Measurements from ENCODE around the gene CIART.

CIART gene

GRCh38 chr1:150268705-150269403 lies 13.5 kb upstream of the CIART start, which contains the start of gene APH1A:
TSS of gene APH1A (minus strand) at chr1:150269016. CDS start at chr1:150268810, 206 bp downstream.
- no peaks in the 10 kb centered on the region for H3K27me3 ChIP-seq (ENCODE audit: control insufficient read depth, insufficient read depth, low read length)
- peaks cover 12% of the 10 kb centered on the region for H3K36me3 ChIP-seq (ENCODE audit: control insufficient read depth, insufficient read depth, low read length)
- peaks cover 12% of the 10 kb centered on the region for H3K4me1 ChIP-seq (ENCODE audit: control insufficient read depth, insufficient read depth, low read length)
- H3K9ac ChIP-seq (ENCODE audit: low read length), result peak within 1 kb of the TSS; percentile 95
- H3K27ac ChIP-seq (ENCODE audit: low read depth, low read length), result peak within 1 kb of the TSS; percentile 94
- H3K4me3 ChIP-seq (ENCODE audit: low read length), result peak within 1 kb of the TSS; percentile 95

- H3K27me3 ChIP-seq (ENCODE audit: control insufficient read depth, insufficient read depth, low read length), result no peaks in the 10 kb centered on the region
- H3K9ac ChIP-seq (ENCODE audit: low read length), result no peak overlapping the region
- H3K4me1 ChIP-seq (ENCODE audit: control insufficient read depth, insufficient read depth, low read length), result peaks cover 12% of the 10 kb centered on the region
- peaks cover 12% of the 10 kb centered on the region for H3K36me3 ChIP-seq (ENCODE audit: control insufficient read depth, insufficient read depth, low read length)
- H3K27ac ChIP-seq (ENCODE audit: low read depth, low read length), result peak overlapping the region; percentile 94
- peak overlapping the region; percentile 95 for H3K4me3 ChIP-seq (ENCODE audit: low read length)
Observed at GRCh38 chr1:150269451-150269850, 12.9 kb upstream of the CIART start.

GRCh38 chr1:150271291-150271959 lies 10.9 kb upstream of the CIART start:
- no peak overlapping the region for H3K27ac ChIP-seq (ENCODE audit: low read depth, low read length)
- H3K27me3 ChIP-seq (ENCODE audit: control insufficient read depth, insufficient read depth, low read length), result no peaks in the 10 kb centered on the region
- H3K4me1 ChIP-seq (ENCODE audit: control insufficient read depth, insufficient read depth, low read length), result peaks cover 12% of the 10 kb centered on the region

GRCh38 chr1:150273311-150273710 lies 9.0 kb upstream of the CIART start:
- H3K9ac ChIP-seq (ENCODE audit: low read length), result no peak overlapping the region
- H3K4me3 ChIP-seq (ENCODE audit: low read length), result peak overlapping the region; percentile 3
- no peaks in the 10 kb centered on the region for H3K27me3 ChIP-seq (ENCODE audit: control insufficient read depth, insufficient read depth, low read length)
- H3K27ac ChIP-seq (ENCODE audit: low read depth, low read length), result no peak overlapping the region
- H3K36me3 ChIP-seq (ENCODE audit: control insufficient read depth, insufficient read depth, low read length), result no peaks in the 10 kb centered on the region
- H3K4me1 ChIP-seq (ENCODE audit: control insufficient read depth, insufficient read depth, low read length), result peaks cover 3% of the 10 kb centered on the region

More at GRCh38 chr1:150271291-150271959, 10.9 kb upstream of the CIART start:
- Histone ChIP-seq H3K36me3 (ENCODE audit: control insufficient read depth, insufficient read depth, low read length) (peaks cover 5% of the 10 kb centered on the region), H3K9ac (ENCODE audit: low read length) (no peak overlapping the region), H3K4me3 (ENCODE audit: low read length) (no peak overlapping the region)

- H3K36me3 ChIP-seq (ENCODE audit: control insufficient read depth, insufficient read depth, low read length), result no peaks in the 10 kb centered on the region
- H3K27me3 ChIP-seq (ENCODE audit: control insufficient read depth, insufficient read depth, low read length), result no peaks in the 10 kb centered on the region
- H3K27ac ChIP-seq (ENCODE audit: low read depth, low read length), result peak overlapping the region; percentile 94
- H3K4me1 ChIP-seq (ENCODE audit: control insufficient read depth, insufficient read depth, low read length), result peaks cover 10% of the 10 kb centered on the region
- peak overlapping the region; percentile 38 for H3K9ac ChIP-seq (ENCODE audit: low read length)
- H3K4me3 ChIP-seq (ENCODE audit: low read length), result no peak overlapping the region
Observed at GRCh38 chr1:150280138-150280707, 2.1 kb upstream of the CIART start.

DNA sequence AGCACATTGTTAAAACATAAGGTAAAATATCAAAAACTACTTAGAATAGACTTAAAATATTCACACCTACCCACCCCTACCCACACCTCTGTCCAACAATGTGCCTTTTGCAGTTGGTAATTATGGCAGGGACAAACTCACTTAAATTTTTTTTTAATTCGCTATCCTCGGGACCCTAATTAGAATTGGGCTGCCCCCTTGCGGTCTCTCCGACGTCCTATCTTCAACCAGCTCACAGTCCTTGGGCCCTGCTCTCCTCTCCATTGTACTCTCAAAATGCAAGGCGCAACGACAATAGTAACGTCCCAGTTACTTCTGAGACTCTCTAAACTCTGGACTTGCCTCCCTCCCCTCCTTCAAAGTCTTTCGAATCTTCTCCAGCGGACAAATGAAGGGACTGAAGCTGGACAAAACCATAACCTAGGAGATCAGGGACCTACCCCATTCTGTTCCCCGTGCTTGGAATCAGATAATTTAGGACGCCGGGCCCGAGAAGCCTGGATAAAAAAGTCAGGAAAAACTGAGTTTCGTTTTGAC lies 1.1 kb upstream of the CIART start:
- Histone ChIP-seq H3K4me1 (ENCODE audit: control insufficient read depth, insufficient read depth, low read length) (peaks cover 10% of the 10 kb centered on the region), H3K4me3 (ENCODE audit: low read length) (peak overlapping the region; percentile 82)

DNA sequence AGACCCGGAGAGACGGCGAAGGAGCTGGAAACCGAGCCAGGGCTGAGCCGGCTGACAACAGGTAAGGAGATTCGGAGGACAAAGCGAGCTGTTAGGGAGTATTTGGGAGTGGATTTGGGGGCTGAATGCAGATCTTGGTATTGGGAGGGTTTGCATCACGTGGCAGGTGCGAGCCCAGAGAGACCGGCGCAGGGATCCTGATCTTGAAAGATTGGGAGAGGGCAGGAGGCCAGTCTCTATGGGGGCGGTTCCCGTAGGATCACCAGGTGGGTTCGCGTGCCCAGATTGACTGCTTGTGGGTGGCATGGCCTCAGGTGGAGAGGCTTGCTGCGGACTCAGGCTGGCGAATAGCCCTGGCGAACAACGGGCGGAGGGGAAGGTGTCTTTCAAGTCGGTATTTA lies 204 bp downstream of the CIART start:
- Histone ChIP-seq H3K9ac (ENCODE audit: low read length) (peak overlapping the region; percentile 16), H3K27ac (ENCODE audit: low read depth, low read length) (peak overlapping the region; percentile 85), H3K4me3 (ENCODE audit: low read length) (peak overlapping the region; percentile 82), H3K27me3 (ENCODE audit: control insufficient read depth, insufficient read depth, low read length) (no peaks in the 10 kb centered on the region), H3K4me1 (ENCODE audit: control insufficient read depth, insufficient read depth, low read length) (peaks cover 10% of the 10 kb centered on the region), H3K36me3 (ENCODE audit: control insufficient read depth, insufficient read depth, low read length) (no peaks in the 10 kb centered on the region)

More for the DNA sequence above, 1.1 kb upstream of the CIART start:
- H3K27me3 ChIP-seq (ENCODE audit: control insufficient read depth, insufficient read depth, low read length), result no peaks in the 10 kb centered on the region
- no peaks in the 10 kb centered on the region for H3K36me3 ChIP-seq (ENCODE audit: control insufficient read depth, insufficient read depth, low read length)
- H3K9ac ChIP-seq (ENCODE audit: low read length), result peak overlapping the region; percentile 51
- H3K27ac ChIP-seq (ENCODE audit: low read depth, low read length), result peak overlapping the region; percentile 94

- Histone ChIP-seq H3K9ac (ENCODE audit: low read length) (no peak overlapping the region), H3K27me3 (ENCODE audit: control insufficient read depth, insufficient read depth, low read length) (no peaks in the 10 kb centered on the region), H3K36me3 (ENCODE audit: control insufficient read depth, insufficient read depth, low read length) (no peaks in the 10 kb centered on the region), H3K4me1 (ENCODE audit: control insufficient read depth, insufficient read depth, low read length) (peaks cover 10% of the 10 kb centered on the region), H3K27ac (ENCODE audit: low read depth, low read length) (peak overlapping the region; percentile 85), H3K4me3 (ENCODE audit: low read length) (peak overlapping the region; percentile 82)
Observed at GRCh38 chr1:150283260-150283659, 906 bp downstream of the CIART start.

- no peak overlapping the region for H3K27ac ChIP-seq (ENCODE audit: low read depth, low read length)
- H3K36me3 ChIP-seq (ENCODE audit: control insufficient read depth, insufficient read depth, low read length), result no peaks in the 10 kb centered on the region
- peaks cover 2% of the 10 kb centered on the region for H3K4me1 ChIP-seq (ENCODE audit: control insufficient read depth, insufficient read depth, low read length)
- no peak overlapping the region for H3K9ac ChIP-seq (ENCODE audit: low read length)
- no peaks in the 10 kb centered on the region for H3K27me3 ChIP-seq (ENCODE audit: control insufficient read depth, insufficient read depth, low read length)
- no peak overlapping the region for H3K4me3 ChIP-seq (ENCODE audit: low read length)
Observed at GRCh38 chr1:150288382-150288781, 6.0 kb downstream of the CIART start.

DNA sequence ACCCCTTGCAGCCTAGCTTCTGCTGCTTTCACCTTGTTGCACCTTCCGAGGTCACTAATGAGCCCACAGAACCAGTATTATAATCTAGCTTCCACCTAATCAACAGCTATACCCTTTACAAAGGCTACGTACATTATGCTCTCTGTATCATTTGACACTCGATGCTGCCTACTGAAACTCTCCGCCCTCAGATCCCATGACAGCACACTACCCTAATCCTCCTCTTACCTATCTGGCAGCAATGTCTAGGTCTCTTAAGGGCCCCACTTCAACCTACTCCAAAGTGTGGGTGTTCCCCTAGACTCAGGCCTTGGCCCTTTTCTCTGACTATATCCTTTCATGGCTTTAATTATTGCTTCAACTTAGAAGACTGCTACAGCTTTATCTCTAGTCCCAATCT lies 6.5 kb downstream of the CIART start:
- H3K9ac ChIP-seq (ENCODE audit: low read length), result no peak overlapping the region
- H3K36me3 ChIP-seq (ENCODE audit: control insufficient read depth, insufficient read depth, low read length), result no peaks in the 10 kb centered on the region
- H3K4me3 ChIP-seq (ENCODE audit: low read length), result no peak overlapping the region
- no peaks in the 10 kb centered on the region for H3K4me1 ChIP-seq (ENCODE audit: control insufficient read depth, insufficient read depth, low read length)
- no peak overlapping the region for H3K27ac ChIP-seq (ENCODE audit: low read depth, low read length)
- H3K27me3 ChIP-seq (ENCODE audit: control insufficient read depth, insufficient read depth, low read length), result no peaks in the 10 kb centered on the region

- H3K27ac ChIP-seq (ENCODE audit: low read depth, low read length), result peak within 1 kb of the TSS; percentile 62
- H3K27me3 ChIP-seq (ENCODE audit: control insufficient read depth, insufficient read depth, low read length), result no peaks in the 10 kb centered on the region
- peak within 1 kb of the TSS; percentile 55 for H3K9ac ChIP-seq (ENCODE audit: low read length)
- no peaks in the 10 kb centered on the region for H3K36me3 ChIP-seq (ENCODE audit: control insufficient read depth, insufficient read depth, low read length)
- H3K4me1 ChIP-seq (ENCODE audit: control insufficient read depth, insufficient read depth, low read length), result peaks cover 3% of the 10 kb centered on the region
- peak within 1 kb of the TSS; percentile 88 for H3K4me3 ChIP-seq (ENCODE audit: low read length)
Observed at GRCh38 chr1:150293433-150294253, 11.3 kb downstream of the CIART start, which contains the start of gene MRPS21. TSS of gene MRPS21 (plus strand) at chr1:150293861. CDS start at chr1:150294367, 506 bp downstream.
